ENCODE measurements around the gene CASP2. TPM values are rescaled to one million over a fixed set of nuclear protein-coding genes. Genes with fewer than 3 reads are reported as not detected.

CASP2 gene
- total and polyA plus RNA-seq, 10 of the 15 experiments (the other 5 are each of a cell fraction or from before 2014, with no cell fraction given): 12.1 to 60.4 (median 26.2) TPM

DNA sequence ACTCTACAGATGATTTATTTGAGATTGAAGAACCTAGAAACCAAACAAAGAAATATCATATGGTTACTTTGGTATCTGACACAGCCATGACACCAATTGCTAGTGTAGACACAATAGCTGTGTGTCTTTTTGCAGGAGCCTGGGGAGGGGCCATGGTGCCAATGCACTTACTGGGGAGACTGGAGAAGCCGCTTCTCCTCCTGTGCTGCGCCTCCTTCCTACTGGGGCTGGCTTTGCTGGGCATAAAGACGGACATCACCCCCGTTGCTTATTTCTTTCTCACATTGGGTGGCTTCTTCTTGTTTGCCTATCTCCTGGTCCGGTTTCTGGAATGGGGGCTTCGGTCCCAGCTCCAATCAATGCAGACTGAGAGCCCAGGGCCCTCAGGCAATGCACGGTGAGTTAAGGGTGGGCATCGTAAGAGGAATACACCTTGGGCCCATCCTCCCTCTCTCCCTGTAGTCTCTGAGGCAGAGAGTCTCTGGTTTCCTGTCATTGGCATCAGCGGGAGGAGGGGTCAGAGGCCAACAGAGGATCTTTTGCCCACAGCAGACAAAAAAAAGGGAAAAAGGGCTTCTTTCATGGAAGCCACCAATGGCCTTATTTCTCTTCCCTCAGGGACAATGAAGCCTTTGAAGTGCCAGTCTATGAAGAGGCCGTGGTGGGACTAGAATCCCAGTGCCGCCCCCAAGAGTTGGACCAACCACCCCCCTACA lies 2.2 kb upstream of the CASP2 start:
- no peaks in the 10 kb centered on the region for H3K27me3 ChIP-seq (replicated peaks in 1 of 2; ENCODE audit: control insufficient read depth in 2 of 2, insufficient read depth in 2 of 2, low read length in 1 of 2)
- no peaks in the 10 kb centered on the region for H4K20me1 ChIP-seq (ENCODE audit: control insufficient read depth, insufficient read depth)
- no peak overlapping the region for H3K4me2 ChIP-seq (ENCODE audit: control insufficient read depth, insufficient read depth)
- in situ Hi-C loops (cut with MboI): no loop called here
- no peaks in the 10 kb centered on the region for H3K36me3 ChIP-seq (ENCODE audit: control insufficient read depth in 2 of 2, insufficient read depth in 2 of 2, low read length in 1 of 2)
- no peak overlapping the region for H3K27ac ChIP-seq (ENCODE audit: control insufficient read depth, insufficient read depth)
- H3K79me2 ChIP-seq (ENCODE audit: control insufficient read depth, insufficient read depth, low read length): peaks cover 26% of the 10 kb centered on the region
- no TSS peak for BruUV-seq (replicated peaks)
- peaks cover 10% of the 10 kb centered on the region for H3K4me1 ChIP-seq (ENCODE audit: control insufficient read depth, insufficient read depth, low read length)
- H3K9ac ChIP-seq (ENCODE audit: control insufficient read depth, insufficient read depth, low read length): no peak overlapping the region
- no peak for ATAC-seq
- intact Hi-C loops (cut with micrococcal nuclease; ENCODE audit: unreplicated experiment): no loop called here
- 97% methylated on average over 11 of the region's 11 CpGs for WGBS (ENCODE audit: insufficient coverage, insufficient replicate concordance, low lambda C conversion rate, missing lambda C conversion rate)
- ChIA-PET SMC1A (ENCODE audit: uncharacterized antibody, unreplicated experiment) (no interaction called here), CTCF (interaction anchor here (1.8 kb wide), 1 partner anchor 46 kb away, joined by 8 read pairs; no protein-coding TSS in a partner anchor), POLR2A (no interaction called here), RAD21 (ENCODE audit: unreplicated experiment) (interaction anchor here (0.6 kb wide), 1 partner anchor 9 kb away, joined by 3 read pairs; no protein-coding TSS in a partner anchor)
- no peak overlapping the region for H3K4me3 ChIP-seq
- FAIRE-seq: no peak
- DNase-seq (ENCODE audit: low read depth, low spot score): no peak
- H3K9me3 ChIP-seq (replicated peaks; ENCODE audit: control insufficient read depth, insufficient read depth, low read length): no peaks in the 10 kb centered on the region; the same call in 2 of the 3 replicates
- no peak overlapping the region for H2AFZ ChIP-seq (ENCODE audit: control insufficient read depth, low read depth, low read length)
- TF ChIP-seq MEF2A (IDR thresholded peaks at IDR 0.05; ENCODE audit: insufficient read depth, low read depth, low read length) (no peak), STAT3 (IDR thresholded peaks at IDR 0.05; ENCODE audit: low read depth, low read length) (no peak), MYC (IDR thresholded peaks at IDR 0.05; ENCODE audit: insufficient read depth, insufficient read length, insufficient replicate concordance, low read length, severe bottlenecking) (no peak), CEBPB (IDR thresholded peaks at IDR 0.05; ENCODE audit: borderline replicate concordance in 1 of 2, low read depth in 2 of 2, low read length in 2 of 2) (no peak), FOS (IDR thresholded peaks at IDR 0.05; ENCODE audit: borderline replicate concordance, extremely low read depth, insufficient read length) (no peak), CREM (IDR thresholded peaks at IDR 0.05; ENCODE audit: low read depth) (no peak), MYB (IDR thresholded peaks at IDR 0.05; ENCODE audit: borderline replicate concordance, low read depth, low read length) (no peak), RAD51 (IDR thresholded peaks at IDR 0.05) (no peak), ZNF274 (IDR thresholded peaks at IDR 0.05; ENCODE audit: insufficient read depth, insufficient read length) (no peak), IKZF2 (IDR thresholded peaks at IDR 0.05) (no peak)
- TF ChIP-seq, protein P1, sequence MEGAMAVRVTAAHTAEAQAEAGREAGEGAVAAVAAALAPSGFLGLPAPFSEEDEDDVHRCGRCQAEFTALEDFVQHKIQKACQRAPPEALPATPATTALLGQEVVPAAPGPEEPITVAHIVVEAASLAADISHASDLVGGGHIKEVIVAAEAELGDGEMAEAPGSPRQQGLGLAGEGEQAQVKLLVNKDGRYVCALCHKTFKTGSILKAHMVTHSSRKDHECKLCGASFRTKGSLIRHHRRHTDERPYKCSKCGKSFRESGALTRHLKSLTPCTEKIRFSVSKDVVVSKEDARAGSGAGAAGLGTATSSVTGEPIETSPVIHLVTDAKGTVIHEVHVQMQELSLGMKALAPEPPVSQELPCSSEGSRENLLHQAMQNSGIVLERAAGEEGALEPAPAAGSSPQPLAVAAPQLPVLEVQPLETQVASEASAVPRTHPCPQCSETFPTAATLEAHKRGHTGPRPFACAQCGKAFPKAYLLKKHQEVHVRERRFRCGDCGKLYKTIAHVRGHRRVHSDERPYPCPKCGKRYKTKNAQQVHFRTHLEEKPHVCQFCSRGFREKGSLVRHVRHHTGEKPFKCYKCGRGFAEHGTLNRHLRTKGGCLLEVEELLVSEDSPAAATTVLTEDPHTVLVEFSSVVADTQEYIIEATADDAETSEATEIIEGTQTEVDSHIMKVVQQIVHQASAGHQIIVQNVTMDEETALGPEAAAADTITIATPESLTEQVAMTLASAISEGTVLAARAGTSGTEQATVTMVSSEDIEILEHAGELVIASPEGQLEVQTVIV (IDR thresholded peaks at IDR 0.05; ENCODE audit: borderline replicate concordance, partially characterized antibody): no peak
- TF ChIP-seq, protein P2, sequence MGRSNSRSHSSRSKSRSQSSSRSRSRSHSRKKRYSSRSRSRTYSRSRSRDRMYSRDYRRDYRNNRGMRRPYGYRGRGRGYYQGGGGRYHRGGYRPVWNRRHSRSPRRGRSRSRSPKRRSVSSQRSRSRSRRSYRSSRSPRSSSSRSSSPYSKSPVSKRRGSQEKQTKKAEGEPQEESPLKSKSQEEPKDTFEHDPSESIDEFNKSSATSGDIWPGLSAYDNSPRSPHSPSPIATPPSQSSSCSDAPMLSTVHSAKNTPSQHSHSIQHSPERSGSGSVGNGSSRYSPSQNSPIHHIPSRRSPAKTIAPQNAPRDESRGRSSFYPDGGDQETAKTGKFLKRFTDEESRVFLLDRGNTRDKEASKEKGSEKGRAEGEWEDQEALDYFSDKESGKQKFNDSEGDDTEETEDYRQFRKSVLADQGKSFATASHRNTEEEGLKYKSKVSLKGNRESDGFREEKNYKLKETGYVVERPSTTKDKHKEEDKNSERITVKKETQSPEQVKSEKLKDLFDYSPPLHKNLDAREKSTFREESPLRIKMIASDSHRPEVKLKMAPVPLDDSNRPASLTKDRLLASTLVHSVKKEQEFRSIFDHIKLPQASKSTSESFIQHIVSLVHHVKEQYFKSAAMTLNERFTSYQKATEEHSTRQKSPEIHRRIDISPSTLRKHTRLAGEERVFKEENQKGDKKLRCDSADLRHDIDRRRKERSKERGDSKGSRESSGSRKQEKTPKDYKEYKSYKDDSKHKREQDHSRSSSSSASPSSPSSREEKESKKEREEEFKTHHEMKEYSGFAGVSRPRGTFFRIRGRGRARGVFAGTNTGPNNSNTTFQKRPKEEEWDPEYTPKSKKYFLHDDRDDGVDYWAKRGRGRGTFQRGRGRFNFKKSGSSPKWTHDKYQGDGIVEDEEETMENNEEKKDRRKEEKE (IDR thresholded peaks at IDR 0.05): no peak
- TF ChIP-seq, protein P3, sequence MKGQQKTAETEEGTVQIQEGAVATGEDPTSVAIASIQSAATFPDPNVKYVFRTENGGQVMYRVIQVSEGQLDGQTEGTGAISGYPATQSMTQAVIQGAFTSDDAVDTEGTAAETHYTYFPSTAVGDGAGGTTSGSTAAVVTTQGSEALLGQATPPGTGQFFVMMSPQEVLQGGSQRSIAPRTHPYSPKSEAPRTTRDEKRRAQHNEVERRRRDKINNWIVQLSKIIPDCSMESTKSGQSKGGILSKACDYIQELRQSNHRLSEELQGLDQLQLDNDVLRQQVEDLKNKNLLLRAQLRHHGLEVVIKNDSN (IDR thresholded peaks at IDR 0.05; ENCODE audit: borderline replicate concordance, extremely low read length, insufficient read depth, low read depth, low read length): no peak
